Osteoblast (primary cell): Measurements from ENCODE around the gene C1orf159. TPM values are rescaled to one million over a fixed set of nuclear protein-coding genes. Genes with fewer than 3 reads are reported as not detected.

Source experiments
- DNase-seq: peaks from one replicate; pipeline ENCODE4 v3.0.0; 2011; ENCODE audit warnings: low spot score, mixed read lengths; ENCODE audit not compliant: insufficient read length; ENCODE audit errors: missing footprints
- H2AFZ ChIP-seq: 2 replicates; pipeline ENCODE4 v1.6.0; 2011; ENCODE audit warnings: mild to moderate bottlenecking, low read length
- H3K27ac ChIP-seq: 2 replicates; pipeline ENCODE4 v1.5.1; 2011; ENCODE audit warnings: mild to moderate bottlenecking, low read depth, low read length, moderate library complexity
- H3K27me3 ChIP-seq: 2 replicates; pipeline ENCODE4 v1.6.0; 2012; ENCODE audit warnings: mild to moderate bottlenecking, control low read depth, inconsistent platforms, low read length, moderate library complexity; ENCODE audit not compliant: insufficient read depth
- H3K36me3 ChIP-seq: 2 replicates; pipeline ENCODE4 v1.5.1; 2011; ENCODE audit warnings: mild to moderate bottlenecking, low read length, control low read depth, moderate library complexity; ENCODE audit not compliant: insufficient read depth
- H3K4me1 ChIP-seq: 2 replicates; pipeline ENCODE4 v1.5.1; 2011; ENCODE audit warnings: mild to moderate bottlenecking, low read length, control low read depth, moderate library complexity; ENCODE audit not compliant: insufficient read depth
- H3K4me2 ChIP-seq: 2 replicates; pipeline ENCODE4 v1.6.0; 2011; ENCODE audit warnings: mild to moderate bottlenecking, low read length; ENCODE audit not compliant: insufficient read depth
- H3K4me3 ChIP-seq: fragments of 200-600 bp; sonication (generic); 3 replicates; pipeline ENCODE4 v1.5.1; 2012; ENCODE audit warnings: mild to moderate bottlenecking, low read length, inconsistent platforms; ENCODE audit not compliant: insufficient read depth
- H3K79me2 ChIP-seq: 2 replicates; pipeline ENCODE4 v1.6.0; 2012; ENCODE audit warnings: mild to moderate bottlenecking, low read length, control low read depth, inconsistent platforms; ENCODE audit not compliant: insufficient read depth
- H3K9me3 ChIP-seq: 2 replicates; pipeline ENCODE4 v1.5.1; 2011; ENCODE audit warnings: low read depth, low read length, control low read depth
- H4K20me1 ChIP-seq: 2 replicates; pipeline ENCODE4 v1.6.0; 2012; ENCODE audit warnings: mild to moderate bottlenecking, low read length, control low read depth; ENCODE audit not compliant: insufficient read depth
- CTCF ChIP-seq: IDR thresholded peaks from 2 replicates; pipeline ENCODE4 v1.5.1; 2011; ENCODE audit warnings: mild to moderate bottlenecking, low read depth, low read length, moderate library complexity; ENCODE audit errors: extremely low read depth
- total RNA-seq: library from RNA; depleted of rRNA; stranded (reverse); fragments of >200 nt; gene quantifications from 2 replicates; pipeline ENCODE4 v1.2.3, GENCODE V29; 2012

C1orf159 gene
- total RNA-seq, 1 donor = 5.4 TPM

DNA sequence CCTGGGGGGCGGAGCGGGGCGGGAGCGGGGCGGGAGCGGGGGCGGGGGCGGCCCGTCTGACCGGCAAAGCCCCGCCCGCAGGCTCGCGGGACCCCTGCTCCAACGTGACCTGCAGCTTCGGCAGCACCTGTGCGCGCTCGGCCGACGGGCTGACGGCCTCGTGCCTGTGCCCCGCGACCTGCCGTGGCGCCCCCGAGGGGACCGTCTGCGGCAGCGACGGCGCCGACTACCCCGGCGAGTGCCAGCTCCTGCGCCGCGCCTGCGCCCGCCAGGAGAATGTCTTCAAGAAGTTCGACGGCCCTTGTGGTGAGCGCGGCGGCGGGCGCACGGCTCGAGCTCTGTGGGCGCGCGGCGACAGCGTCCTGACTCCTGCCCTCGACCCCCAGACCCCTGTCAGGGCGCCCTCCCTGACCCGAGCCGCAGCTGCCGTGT lies 74.8 kb downstream of the C1orf159 start:
- no peak overlapping the region for H3K4me3 ChIP-seq
- H3K4me2 ChIP-seq = no peak overlapping the region
- H3K36me3 ChIP-seq = no peaks in the 10 kb centered on the region
- H4K20me1 ChIP-seq = peaks cover 10% of the 10 kb centered on the region
- peaks cover 7% of the 10 kb centered on the region for H3K4me1 ChIP-seq
- H3K79me2 ChIP-seq = no peaks in the 10 kb centered on the region
- no peaks in the 10 kb centered on the region for H3K9me3 ChIP-seq
- H3K27ac ChIP-seq = no peak overlapping the region
- TF ChIP-seq CTCF = no peak
- DNase-seq = no peak
- no peak overlapping the region for H2AFZ ChIP-seq
- no peaks in the 10 kb centered on the region for H3K27me3 ChIP-seq

DNA sequence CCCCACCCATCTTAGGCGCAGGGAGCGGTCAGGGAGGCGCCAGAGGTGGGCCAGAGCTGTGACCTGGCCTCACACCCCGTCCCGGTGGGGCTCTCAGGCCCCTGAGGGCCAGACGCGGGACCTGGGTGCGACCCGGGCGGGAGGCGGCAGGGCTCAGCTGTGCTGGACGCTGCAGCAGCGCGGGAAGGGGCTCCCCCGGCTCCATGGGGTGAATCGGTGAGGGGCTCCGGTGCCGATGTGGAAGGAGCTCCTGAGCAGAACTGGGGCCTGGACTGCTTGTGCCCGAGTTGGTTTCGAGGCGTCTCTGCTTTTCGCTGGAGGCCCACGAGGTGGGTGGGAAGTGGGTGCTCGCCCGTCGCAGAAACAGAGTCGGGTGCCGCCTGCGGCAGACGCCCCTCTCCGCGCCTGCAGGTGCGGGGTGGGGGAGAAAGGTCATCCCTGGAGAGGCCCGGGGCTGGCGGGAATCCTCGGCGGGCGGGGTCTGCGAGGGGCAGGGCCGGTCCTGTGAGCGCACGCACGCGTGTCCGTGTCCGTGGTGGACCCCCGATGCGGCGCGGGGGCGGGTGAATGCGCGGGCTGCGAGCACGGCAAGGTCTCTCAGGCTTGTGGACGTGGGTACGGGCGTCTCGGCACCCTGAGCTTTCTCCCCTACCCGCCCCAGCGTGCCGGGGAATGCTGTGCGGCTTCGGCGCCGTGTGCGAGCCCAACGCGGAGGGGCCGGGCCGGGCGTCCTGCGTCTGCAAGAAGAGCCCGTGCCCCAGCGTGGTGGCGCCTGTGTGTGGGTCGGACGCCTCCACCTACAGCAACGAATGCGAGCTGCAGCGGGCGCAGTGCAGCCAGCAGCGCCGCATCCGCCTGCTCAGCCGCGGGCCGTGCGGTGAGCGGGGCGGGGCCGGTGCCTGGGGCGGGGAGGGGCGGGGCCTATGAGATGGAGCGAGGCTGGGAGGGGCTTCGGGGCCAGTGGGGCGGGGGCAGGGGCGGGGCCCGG lies 75.6 kb downstream of the C1orf159 start:
- DNase-seq = peak; percentile 100
- peaks cover 7% of the 10 kb centered on the region for H3K4me1 ChIP-seq
- H3K36me3 ChIP-seq = no peaks in the 10 kb centered on the region
- H3K4me2 ChIP-seq = peak overlapping the region; percentile 70
- TF ChIP-seq CTCF = no peak
- no peaks in the 10 kb centered on the region for H3K9me3 ChIP-seq
- peaks cover 10% of the 10 kb centered on the region for H4K20me1 ChIP-seq
- no peak overlapping the region for H3K27ac ChIP-seq
- peak overlapping the region; percentile 41 for H2AFZ ChIP-seq
- no peaks in the 10 kb centered on the region for H3K79me2 ChIP-seq
- no peaks in the 10 kb centered on the region for H3K27me3 ChIP-seq
- H3K4me3 ChIP-seq = peak overlapping the region; percentile 65

DNA sequence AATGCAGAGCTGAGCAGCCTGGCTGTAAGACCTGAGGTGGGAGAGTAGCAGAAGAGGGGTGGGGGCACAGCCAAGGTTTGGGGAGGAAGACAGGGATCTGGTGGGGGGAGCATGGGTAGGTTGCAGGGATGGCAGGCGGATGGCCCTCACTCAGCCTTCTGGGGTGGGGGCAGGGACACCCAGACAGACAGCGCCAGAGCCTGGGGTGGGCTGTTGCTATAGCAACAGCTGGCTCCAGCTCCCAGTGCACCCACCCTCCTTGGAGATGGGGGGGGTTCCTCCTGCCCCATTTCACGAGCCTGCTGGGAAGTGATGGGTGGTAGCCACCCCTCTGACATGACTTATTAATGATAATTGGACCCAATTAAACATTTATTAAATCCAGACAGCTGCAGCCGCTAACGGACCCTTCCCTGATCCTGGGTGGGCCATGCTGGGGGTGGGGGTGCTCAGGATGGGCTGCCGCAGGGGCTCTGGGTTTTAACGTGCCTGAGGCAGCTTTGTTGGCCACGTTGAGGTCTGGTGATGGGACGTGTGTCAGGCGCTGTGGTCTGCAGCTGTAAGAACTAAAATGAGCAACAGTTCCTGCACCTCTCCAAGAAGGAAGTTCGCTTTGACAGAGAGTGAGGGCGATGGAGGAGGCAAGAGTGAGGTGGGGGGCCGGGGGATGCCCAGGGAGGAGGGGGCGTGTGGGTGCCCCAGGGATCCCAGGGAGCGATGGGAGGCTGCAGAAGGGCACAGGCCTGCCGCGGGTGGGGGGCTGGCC lies 76.6 kb downstream of the C1orf159 start:
- no peak for TF ChIP-seq CTCF

GRCh38 chr1:1038694-1039093 lies 77.2 kb downstream of the C1orf159 start:
- no peak for DNase-seq
- Histone ChIP-seq H3K27me3 (peaks cover 7% of the 10 kb centered on the region), H3K4me2 (no peak overlapping the region), H2AFZ (no peak overlapping the region), H3K27ac (no peak overlapping the region), H3K4me3 (no peak overlapping the region), H3K4me1 (peaks cover 7% of the 10 kb centered on the region), H4K20me1 (peaks cover 10% of the 10 kb centered on the region), H3K9me3 (no peaks in the 10 kb centered on the region), H3K79me2 (no peaks in the 10 kb centered on the region), H3K36me3 (no peaks in the 10 kb centered on the region)
- no peak for TF ChIP-seq CTCF

More for the DNA sequence above, 76.6 kb downstream of the C1orf159 start:
- Histone ChIP-seq H3K9me3 (no peaks in the 10 kb centered on the region), H4K20me1 (peaks cover 10% of the 10 kb centered on the region), H2AFZ (no peak overlapping the region), H3K4me2 (no peak overlapping the region), H3K79me2 (no peaks in the 10 kb centered on the region), H3K4me3 (no peak overlapping the region), H3K36me3 (no peaks in the 10 kb centered on the region), H3K27me3 (peaks cover 2% of the 10 kb centered on the region), H3K4me1 (peaks cover 7% of the 10 kb centered on the region), H3K27ac (no peak overlapping the region)
- no peak for DNase-seq
